Stimulated activated CD8-positive, alpha-beta memory T cell treated with anti-CD3 and anti-CD28 coated beads, Interleukin-4, amount 100 ng/mL, for 1 hour (primary cell): ENCODE data around the gene SLC16A2.
"Not testable (repeated sequence)": the region's sequence is repeated elsewhere in the genome, so short reads cannot be mapped to it uniquely, and the experiment has no call there.

Source experiments
- DNase-seq, 2 donors: peaks; one replicate each; pipeline ENCODE4 v3.0.0-alpha.2; 2020; ENCODE audit warnings: low read depth in 2 of 2, low spot score in 1 of 2

The SLC16A2 gene

DNA sequence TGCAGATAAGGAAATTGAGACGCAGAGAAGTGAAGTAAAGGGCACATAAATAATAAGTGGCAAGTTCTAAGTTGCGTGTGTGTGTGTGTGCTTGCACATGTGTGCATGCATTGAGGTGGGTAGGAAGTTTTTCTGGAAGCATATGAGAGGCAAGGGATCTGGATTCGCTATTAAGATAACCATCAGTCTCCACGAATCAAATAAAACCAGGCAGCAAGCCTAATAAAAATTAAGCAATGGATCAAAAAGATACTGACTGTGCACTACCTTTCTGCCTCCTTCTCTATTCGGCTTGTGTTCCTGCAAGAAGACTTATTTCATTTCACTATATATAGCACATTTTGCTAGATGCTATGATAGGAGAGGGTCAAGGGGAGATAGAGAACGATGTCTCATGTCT is 23.8 kb downstream of the SLC16A2 start:
- no peak for DNase-seq

DNA sequence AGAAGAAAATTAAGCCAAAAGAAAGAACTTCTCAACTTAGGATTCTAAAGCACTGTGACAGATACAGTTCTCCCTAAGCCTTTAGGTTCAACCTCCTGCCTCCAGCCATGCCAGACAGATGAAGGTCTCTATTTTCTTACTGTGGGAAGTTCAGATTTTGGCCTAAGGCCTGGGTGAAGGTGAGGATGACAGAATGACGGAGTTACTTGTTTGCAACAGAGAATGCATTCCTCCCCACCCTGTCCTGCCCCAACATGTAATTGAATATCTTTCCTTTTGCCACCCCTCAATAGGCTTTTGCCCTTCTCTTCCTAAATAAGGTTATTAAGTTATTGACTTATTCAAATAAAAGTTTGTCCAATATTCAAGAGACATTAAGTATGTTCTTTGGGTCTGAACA is 25.6 kb downstream of the SLC16A2 start:
- no peak for DNase-seq

DNA sequence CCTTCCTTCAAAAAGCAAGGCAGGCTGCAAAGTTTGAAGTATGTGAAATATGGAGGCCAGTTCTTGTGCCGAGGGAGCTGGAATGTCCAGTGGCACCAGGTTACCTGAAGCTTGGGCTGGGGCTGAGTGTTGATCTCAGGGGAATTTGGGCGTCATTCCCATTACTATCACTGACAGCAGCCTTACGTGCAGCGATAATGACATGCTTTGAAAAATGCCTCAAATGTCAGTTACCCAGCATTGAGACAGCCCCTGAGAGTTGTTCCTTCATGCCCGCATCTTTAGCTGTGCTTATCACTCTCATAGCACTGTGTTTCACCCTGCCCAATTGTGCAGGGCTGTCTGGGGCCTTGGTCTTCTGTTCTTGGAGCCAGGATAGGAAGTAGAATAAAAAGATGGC is 27.4 kb downstream of the SLC16A2 start:
- no peak for DNase-seq

DNA sequence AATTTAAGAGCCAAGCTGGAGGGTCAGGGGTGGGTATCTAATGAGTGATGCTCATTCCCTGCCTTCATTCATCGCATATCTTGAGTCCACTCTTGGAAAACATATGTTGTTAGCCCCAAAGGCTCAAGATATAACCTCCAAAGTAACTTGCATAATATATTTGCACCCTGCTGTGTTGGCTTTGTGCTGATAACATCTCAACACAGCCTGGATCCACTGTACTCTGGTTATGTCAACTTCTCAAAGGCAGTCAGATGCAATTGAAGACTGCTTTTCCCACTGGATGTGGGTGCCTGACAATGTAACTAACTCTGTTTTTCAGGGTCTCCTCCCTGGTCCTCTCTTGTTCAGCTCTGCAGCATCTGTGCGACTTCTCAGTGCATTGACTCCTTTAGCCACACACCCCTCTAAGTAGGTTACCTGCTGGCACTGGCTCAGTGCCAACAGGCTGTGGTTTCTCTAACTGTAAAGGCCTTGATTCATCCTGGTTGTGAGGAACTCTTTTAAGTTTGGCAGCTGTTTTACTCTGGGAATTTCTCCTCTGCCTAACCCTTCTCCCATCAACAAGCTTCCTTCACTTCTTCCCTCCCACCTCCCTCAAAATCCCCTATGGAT is 28.1 kb downstream of the SLC16A2 start:
- DNase-seq = no peak

DNA sequence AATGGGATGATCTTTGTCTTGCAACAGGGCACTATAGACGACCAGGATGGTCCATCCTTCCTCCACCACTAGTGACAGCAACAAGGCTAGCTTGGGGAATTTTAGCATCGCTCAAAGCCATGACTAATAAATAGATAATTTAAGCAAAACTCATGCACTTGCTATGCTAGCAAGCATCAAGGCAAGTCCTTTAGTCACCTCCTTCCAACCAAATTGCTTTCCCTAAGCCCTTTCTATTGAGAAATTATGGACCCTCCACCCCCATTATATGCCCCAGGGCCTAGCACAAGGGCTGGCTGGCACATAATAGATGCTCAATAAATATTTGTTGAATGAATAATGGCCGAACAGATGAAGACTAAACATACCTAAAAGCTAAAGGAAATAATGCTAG is 28.6 kb downstream of the SLC16A2 start:
- DNase-seq = no peak

DNA sequence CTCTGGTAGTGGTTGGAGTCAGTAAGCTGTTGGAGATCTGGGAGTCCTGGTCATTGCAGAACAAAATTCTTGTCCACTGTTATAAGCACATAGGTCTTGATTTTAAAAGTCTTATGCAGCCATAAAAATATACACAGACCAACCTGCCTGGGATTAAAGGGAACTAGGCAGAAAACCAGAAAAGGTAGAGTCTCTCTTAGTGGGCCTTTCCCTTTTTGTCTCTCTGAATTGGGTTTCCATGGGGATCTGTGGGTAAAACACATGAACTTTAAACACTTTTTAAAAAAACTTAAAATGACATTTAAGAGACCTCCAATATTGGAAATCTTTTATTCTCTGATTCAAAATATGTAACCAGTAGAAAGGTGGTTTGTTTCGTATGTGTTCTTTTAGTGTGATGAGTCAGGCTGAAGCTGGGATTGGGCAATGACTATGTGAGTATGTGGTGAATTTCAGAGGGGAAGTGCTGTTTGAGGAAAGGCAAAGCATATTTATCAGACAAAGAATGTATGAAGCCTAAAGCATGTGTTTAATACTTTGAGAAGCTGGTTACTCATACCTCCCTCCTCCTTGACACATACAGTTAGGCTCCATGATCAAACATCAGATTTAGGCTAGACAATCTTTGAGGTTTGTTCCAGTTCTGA is 29.6 kb downstream of the SLC16A2 start:
- no peak for DNase-seq

DNA sequence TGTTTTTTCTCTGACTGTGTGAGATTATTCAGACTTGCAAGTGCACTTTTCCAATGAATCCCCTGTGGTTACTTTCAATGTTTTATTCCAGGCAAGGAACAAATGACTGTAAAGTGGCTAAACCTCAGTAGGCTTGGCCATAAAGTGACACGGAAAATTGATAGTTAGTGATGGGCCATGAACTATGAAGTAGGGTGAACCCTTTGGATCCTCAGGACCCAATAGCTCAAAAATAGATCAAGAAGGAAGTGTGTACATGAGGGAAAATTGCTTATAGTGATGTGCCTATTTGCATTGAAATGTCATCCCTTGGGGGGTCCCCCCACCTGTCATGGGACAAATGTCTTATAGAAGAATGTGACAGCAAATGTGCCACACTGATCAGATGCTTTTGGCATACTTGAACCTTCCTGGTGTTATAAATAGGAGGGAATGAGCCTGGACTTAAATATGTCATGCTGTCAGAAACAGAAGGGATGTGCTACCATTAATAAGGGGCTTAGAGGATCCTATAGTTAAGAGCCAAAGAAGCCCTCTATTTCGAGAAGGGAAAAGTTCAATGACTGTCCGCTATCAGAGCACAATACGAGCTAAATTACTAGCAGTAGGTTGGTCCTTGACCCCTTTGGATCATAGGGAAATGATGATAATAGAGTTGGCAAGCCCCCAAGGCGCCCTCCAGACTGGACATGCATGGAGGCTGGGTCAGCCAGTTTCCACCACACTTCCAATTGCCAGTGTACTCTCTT is 30.3 kb downstream of the SLC16A2 start:
- DNase-seq = no peak

DNA sequence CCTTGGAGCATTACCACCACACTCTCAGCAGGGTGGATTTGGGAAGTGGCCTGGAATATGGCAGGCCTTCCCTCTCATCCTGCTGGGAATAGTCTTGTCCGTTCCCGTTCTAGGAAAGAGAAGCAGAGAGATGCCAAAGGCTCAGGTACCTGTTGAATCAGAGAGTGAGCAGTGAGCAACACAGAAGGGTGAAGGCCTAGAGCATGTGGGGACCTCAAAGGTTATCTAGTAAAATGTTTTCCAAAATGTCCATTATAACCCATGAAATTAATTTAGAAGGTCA is 30.8 kb downstream of the SLC16A2 start:
- no peak for DNase-seq

DNA sequence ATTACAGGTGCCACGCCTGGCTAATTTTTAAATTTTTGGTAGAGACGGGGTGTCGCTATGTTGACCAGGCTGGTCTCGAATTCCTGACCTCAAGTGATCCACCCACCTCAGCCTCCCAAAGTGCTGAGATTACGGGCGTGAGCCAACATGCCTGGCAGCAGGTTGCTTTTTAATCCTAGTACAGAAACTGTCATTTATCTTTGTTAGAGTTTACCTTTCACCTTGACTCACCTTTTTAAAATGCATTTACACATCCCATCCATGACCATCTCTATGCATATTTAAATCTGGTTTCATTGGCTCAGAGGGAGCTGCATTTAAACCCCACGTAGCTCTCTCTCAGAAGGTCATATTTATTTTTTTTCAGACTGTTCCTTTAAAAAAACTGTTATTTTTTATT is 31.9 kb downstream of the SLC16A2 start:
- no peak for DNase-seq

DNA sequence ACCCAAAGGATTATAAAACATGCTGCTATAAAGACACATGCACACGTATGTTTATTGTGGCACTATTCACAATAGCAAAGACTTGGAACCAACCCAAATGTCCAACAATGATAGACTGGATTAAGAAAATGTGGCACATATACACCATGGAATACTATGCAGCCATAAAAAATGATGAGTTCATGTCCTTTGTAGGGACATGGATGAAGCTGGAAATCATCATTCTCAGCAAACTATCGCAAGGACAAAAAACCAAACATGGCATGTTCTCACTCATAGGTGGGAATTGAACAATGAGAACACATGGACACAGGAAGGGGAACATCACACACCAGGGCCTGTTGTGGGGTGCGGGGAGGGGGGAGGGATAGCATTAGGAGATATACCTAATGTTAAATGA is 32.9 kb downstream of the SLC16A2 start:
- not testable (repeated sequence) for DNase-seq

DNA sequence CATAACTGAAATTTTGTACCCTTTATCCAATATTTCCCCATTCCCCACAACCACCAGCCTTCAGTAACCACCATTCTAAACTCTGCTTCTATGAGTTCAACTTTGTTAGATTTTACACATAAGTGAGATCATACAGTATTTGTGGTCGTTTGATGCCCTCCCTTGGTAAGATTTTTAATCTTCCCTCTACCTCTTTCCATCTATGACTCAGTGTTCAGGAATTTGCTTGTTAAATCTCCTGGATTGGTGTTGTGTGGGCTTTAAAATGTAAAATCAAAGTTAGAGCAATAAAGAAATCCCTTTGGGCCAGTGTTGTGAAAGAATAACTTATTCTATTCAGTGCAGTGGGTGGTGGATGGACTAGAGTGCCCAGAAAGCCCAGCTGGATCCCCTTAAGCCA is 37.4 kb downstream of the SLC16A2 start:
- no peak for DNase-seq

DNA sequence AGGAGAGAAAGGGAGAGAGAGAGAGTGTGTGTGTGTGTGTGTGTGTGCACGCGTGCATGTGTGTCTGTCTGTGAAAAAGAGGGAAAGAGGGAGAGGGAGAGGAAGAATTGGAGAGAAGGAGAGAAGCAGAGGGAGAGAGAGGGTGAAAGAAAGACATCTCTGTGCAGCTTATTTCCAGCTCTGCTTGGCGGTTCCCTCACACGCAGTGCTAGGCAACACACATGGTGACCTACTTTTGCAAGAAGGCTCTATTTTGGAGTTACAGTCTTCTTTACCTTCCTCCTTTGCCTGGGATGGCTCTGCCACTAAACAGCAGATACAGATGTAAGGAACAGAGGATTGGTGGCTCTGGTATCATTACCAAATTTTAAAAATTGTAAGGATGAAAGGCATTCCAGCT is 40.1 kb downstream of the SLC16A2 start:
- DNase-seq = no peak

DNA sequence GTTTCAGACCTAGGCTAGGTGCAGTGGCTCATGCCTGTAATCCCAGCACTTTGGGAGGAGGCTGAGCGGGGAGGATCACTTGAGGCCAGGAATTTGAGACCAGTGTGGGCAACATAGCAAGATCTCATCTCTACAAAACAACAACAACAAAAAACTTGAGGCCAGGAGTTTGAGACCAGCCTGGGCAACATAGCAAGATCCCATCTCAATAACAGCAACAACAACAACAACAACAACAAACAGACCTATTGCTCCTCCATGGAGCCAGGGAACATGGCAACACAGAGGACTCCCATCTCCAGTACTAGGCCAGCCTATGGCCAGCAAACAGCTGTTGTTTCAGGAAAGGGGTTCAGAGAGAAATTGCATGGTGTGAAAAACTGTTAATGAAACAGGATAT is 43.4 kb downstream of the SLC16A2 start:
- no peak for DNase-seq

DNA sequence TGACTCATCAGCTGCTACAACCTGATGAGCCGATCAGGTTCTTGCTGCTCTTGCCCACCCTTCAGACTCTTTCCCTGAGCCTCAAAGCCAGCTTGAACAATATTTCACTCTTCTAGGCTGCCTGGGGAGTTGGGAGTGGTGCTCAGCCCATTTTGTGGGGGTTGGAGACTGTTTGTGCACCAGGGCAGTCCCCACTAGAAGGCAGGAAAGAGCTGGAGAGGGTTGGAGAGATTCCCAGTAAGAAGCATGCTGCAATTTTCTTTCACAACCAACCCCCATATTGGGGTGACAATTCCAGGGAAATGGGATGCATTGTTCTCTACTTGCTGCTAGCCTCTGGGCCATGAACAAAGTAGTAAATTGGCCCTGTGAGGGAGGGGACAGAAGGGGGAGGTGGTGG is 44.1 kb downstream of the SLC16A2 start:
- no peak for DNase-seq

DNA sequence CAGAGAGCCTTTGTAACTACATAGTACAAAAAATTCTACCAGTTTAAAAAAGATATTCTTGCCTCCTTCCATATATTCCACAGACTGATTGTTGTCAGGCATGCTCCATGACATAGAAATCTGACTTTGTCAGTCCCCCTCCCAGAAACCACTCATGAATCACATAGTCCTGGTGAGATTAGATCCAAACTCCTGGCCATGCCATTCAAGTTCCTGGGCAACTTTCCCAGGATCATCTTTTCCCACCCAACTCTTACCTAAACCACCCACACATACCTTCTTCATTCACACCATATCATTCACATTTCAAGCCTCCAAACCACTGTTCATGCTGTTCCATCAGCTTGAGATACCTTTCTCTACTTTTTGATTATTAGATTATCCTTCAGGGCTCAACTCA is 46.4 kb downstream of the SLC16A2 start:
- DNase-seq = no peak

DNA sequence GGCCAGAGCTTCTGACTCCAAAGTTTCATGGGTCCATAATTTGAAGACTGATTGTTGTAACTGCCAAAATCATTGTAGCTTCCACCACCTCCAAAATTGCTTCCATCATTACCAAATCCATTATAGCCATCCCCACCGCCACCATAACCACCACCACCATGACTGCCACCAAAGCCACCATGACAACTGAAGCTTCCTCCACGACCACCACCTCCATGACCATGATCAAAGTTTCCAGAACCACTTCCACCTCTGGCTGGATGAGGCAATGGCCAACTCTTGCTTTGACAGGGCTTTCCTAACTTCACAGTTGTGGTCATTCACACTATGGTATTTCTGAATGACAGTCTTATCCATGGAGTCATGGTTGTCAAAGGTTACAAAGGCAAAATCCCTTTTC is 51.8 kb downstream of the SLC16A2 start:
- DNase-seq = not testable (repeated sequence)

DNA sequence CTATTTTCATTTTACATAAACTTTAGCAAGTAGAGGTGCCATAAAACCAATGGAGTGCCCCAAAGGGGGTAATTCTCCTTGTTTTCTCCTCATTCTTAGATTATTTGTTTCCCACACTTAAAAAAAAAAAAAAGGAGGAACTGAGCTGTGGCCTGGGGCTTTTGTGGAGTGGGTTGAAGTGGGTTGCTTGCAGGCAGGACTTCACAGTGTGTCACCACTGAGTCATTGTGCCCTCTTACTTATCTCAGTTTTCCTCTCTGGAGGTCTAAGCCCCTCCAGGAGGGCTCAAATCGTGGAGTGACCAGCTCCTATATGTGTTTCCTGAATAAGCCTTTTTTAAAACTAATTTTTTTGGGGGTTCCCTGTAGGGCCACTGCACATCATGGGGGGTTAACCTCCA is 69.0 kb downstream of the SLC16A2 start:
- no peak for DNase-seq

DNA sequence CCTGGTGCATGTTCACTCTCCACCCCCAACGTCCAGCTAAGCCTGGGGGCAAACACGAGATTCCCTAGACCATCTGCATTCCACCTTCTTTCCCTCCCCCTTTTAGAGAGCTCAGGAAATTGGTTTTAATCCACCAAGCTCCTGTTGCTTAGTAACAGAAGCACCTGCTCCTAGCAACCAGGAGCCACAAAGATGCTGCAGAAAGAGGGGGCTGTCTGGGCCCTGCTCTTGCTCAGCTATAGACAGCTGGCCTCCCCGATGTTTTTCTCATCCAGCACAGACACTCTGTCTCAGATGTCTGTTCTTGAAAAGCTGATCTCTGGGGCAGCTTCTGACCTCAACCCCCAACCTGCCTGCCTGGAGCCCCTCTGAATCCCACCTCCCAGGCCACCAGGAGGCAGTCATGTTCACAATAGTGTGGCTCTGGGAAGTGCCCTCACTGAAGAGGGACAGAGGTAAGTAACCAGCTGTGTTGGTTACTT is 71.5 kb downstream of the SLC16A2 start:
- no peak for DNase-seq

DNA sequence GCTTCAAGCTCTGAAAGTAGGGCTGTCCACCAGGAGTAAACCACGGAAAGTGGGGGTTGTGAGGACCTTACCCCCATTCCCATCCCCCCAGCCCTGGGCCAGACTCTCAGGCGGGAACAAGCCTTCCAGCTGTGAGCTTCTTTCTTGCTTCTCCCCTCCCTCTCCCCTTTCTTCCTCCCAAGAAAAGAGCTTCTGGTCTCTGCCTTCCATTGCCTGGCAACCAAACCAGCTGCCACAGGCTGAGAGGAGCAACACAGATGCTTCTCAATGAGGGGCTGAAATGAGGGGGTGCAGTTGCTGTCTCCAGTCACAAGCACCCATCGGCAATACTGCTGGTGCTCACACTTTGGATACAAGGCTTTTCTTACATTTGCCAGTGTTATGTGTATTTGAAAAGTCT is 72.5 kb downstream of the SLC16A2 start:
- no peak for DNase-seq

DNA sequence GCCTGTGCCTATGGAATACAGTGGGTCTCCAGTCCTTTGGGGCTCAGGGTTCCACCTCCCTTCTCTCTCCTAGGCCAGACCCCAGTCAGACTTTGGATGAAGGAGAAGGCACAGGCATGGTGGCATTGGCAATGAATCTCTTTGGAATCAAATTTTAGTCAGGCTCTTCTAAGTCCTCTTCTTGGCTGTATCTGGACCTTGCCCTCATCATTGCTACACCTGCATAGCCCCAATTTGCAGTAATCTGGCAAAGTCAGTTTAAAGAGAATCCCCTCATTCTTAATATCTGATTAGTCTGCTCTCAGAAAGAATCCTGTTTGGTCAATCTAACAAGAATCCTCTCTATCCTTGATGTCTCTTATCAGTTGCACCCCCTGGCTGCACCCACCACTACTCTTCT is 77.6 kb downstream of the SLC16A2 start:
- no peak for DNase-seq

DNA sequence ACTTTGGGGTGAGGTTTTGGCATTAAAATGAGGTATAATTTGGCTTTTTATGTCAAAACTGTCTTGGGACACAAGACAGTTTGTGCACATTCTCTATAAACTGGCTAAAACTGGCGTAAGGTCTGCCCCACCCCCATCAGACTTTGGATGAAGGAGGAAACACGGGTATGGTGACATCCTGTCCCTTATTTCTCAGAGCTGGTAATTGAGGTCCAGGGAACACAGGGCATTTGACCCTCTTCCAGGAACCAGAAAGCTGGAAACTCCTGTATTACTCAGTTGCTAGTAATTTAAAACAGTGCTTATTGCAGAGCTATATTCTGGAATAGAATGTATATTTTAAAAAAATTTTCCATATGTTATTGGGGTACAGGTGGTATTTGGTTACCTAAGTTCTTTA is 78.8 kb downstream of the SLC16A2 start:
- DNase-seq = no peak

DNA sequence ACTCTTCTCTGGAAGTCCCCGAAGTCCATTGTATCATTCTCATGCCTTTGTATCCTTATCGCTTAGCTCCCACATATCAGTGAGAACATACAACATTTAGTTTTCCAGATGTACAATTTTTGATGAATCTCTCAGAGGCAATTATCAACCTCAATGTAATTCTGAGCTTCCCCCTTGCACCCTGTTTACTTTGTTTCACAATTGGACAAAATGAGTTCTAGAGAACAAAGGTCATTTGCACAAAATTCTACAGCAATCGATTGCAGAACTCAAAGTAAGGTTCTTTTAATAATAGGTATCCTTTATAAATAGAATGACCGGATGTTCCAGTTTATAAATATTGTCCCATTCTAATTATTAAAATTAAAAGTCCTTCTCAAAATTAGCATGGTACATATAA is 79.3 kb downstream of the SLC16A2 start:
- no peak for DNase-seq

DNA sequence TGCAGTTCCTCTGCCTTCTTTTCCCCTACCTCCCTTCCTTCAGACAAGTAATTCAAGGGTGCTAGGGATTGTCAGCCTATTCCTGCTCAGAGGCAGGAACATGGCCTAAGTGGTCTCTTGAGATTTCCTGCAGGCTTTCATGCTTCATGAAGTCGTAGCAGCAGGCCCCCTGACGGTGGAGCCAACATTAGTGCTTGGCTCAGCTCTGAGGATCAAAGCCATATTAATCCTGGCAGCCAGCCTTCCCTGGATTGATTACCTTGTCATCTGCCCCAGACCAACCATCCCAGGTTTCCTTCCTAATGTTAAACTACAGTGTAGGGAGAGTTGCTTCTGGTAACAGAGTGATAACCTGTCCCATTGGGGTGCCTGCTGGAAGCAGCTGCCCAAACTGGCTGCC is 84.1 kb downstream of the SLC16A2 start:
- DNase-seq = no peak
